ENCODE data around the gene SLC1A7.

Gene SLC1A7

DNA sequence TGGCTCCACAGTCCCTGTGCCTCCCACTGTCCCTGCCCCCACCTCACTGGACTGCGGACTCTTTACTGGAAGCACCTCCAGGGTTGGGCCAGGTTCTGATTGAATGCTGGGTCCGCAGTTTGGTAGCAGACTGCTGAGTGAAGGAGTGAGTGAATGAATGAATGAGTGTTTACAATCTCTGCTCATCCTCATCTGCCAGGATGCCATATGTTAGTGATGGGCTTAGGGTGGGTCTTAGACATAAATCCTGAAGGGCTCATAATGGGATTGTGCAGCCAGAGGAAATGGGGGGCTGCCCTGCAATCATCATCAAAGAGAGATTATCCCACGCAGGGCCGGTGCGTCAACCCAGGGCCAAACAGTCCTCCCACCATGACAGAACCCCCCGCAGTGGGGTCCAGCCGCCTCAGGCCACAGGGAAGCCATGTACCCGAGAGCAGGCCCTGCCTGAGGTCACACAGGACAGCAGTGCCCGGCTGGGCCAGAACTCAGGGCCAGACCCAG is 26.1 kb downstream of the SLC1A7 start:
- DNase-seq (ENCODE audit: extremely low read depth in 1 of 2, low read depth in 1 of 2): no peak

- no peak for DNase-seq (ENCODE audit: extremely low read depth in 1 of 2, low read depth in 1 of 2)
These were observed 26.8 kb downstream of the SLC1A7 start for GRCh38 chr1:53115403-53116306.

GRCh38 chr1:53114581-53115400 is 27.6 kb downstream of the SLC1A7 start:
- DNase-seq (ENCODE audit: extremely low read depth in 1 of 2, low read depth in 1 of 2): no peak

- no peak for DNase-seq (ENCODE audit: extremely low read depth in 1 of 2, low read depth in 1 of 2)
These were observed 28.3 kb downstream of the SLC1A7 start for GRCh38 chr1:53114090-53114489.

- DNase-seq (ENCODE audit: extremely low read depth in 1 of 2, low read depth in 1 of 2): no peak
These were observed 29.6 kb downstream of the SLC1A7 start for GRCh38 chr1:53112861-53113260.

DNA sequence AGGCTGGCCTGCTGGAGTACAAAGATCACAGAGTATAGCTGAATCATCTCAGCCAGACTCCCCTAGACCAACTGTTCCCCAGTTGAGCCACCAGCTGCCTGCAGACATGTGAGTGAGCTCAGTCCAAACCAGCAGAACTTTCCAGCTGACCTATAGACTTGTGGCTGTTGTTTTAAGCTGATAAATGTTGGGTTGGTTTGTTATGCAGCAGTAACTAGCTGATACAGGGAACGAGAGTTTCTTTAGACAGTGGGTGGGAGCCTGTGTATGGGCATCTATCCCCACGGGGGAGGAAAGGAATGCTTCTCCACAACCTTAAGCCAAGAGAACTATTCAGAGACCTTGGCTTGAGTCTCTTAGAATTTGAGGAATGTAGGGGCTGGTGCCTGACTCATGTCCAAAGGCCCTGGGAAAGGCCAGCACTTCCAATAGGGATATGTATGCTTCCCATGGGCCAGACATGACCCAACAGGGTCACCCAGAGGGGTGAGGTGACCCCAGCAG is 30.1 kb downstream of the SLC1A7 start:
- DNase-seq (ENCODE audit: extremely low read depth in 1 of 2, low read depth in 1 of 2): no peak

DNA sequence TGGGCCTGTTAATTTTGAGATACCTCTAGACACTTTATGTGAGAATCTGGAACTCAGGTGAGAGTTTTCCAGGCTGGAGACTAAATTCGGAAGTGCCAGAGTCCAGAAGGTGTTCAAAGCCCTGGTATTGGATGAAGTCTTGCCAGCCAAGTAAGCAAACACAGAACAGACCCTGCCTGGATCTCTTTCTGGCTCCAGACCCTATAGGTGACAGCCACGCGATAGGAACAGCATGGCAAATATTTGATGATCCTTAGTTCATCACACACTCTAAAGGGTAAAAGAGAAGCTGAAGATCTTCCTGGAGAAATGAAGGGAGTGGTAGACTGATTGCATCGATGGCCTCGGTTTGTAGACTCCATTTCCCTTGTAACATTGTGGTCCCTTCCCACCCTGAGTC is 30.7 kb downstream of the SLC1A7 start:
- no peak for DNase-seq (ENCODE audit: extremely low read depth in 1 of 2, low read depth in 1 of 2)

DNA sequence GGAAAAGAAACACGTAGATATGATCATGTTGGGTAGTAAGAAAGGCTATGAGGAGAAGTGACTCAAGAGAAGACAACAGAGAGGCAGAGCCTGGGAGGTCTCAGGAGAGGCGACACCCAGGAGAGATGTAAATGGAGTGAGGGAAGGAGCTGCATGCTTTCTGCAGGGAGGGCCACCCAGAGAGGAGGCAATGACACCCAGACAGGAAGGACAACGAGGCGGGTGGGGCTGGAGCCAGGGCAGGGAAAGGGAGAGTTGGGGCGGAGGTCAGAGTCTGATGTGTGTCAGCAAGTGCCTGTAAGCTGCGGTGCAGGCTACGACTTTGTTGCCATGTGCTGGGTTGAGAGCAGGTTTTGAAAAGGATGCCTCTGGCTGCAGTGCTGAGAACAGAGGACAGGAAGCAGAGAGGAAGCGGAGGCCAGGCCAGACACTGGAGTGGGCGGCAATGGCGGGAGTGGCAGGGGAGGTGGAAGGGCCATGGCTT is 31.3 kb downstream of the SLC1A7 start:
- DNase-seq (ENCODE audit: extremely low read depth in 1 of 2, low read depth in 1 of 2): no peak

GRCh38 chr1:53110370-53111072 is 31.9 kb downstream of the SLC1A7 start:
- no peak for DNase-seq (ENCODE audit: extremely low read depth in 1 of 2, low read depth in 1 of 2)

- DNase-seq (ENCODE audit: extremely low read depth in 1 of 2, low read depth in 1 of 2): no peak
These were observed 33.5 kb downstream of the SLC1A7 start for GRCh38 chr1:53108646-53109580.

- no peak for DNase-seq (ENCODE audit: extremely low read depth in 1 of 2, low read depth in 1 of 2)
These were observed 34.7 kb downstream of the SLC1A7 start for GRCh38 chr1:53107570-53108322.

DNA sequence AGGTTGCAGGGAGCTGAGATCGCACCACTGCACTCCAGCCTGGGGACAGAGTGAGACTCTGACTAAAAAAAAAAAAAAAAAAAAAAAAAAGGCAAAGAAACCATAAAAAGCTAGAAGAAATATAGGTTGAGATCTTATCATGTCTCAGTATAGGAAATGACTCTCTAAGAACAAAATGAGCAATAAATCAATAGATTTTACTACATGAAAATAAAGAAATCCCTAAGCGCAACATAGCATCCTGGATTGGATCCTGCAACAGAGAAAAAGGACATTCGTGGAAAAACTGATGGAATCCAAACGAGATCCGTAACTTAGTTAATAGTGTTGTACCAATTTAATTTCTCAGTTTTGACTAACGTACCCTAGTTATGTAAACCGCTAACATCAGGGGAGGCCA is 35.3 kb downstream of the SLC1A7 start:
- DNase-seq (ENCODE audit: extremely low read depth in 1 of 2, low read depth in 1 of 2): no peak

DNA sequence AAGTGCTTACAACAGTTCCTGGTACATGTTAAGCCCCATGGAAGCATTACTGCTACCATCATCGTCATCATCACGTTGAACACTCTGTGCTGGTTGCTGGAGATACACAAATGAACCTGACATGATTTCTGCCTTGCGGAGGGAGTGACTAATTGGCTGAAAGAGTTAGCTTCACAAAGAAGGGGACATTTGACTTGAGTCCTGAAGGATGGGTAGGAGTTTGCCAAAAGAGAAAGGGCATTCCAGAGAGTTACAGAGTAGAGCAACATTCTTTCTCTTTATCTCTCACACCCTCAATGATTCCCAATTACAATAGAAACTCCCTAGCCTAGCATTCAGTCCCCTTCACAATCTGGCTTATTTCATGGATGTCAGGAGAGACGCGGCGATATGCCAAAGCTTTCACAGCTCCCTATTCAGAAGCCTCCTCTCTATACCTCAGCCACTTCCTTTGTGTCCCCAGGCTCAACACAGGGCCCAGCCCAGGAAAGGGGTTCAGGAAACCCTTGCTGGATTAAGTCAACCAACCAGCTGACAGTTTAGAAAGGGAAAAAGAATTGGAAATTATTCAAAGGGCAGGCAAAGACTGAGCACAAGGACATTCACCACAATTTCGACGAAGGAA is 38.0 kb downstream of the SLC1A7 start:
- DNase-seq (ENCODE audit: extremely low read depth in 1 of 2, low read depth in 1 of 2): no peak

- DNase-seq (ENCODE audit: extremely low read depth in 1 of 2, low read depth in 1 of 2): no peak
These were observed 47.9 kb downstream of the SLC1A7 start for GRCh38 chr1:53094533-53094919.

- DNase-seq (ENCODE audit: extremely low read depth in 1 of 2, low read depth in 1 of 2): no peak
These were observed 48.5 kb downstream of the SLC1A7 start for GRCh38 chr1:53093778-53094532.

GRCh38 chr1:53093451-53093754 is 49.0 kb downstream of the SLC1A7 start:
- no peak for DNase-seq (ENCODE audit: extremely low read depth in 1 of 2, low read depth in 1 of 2)

GRCh38 chr1:53092659-53093450 is 49.6 kb downstream of the SLC1A7 start:
- no peak for DNase-seq (ENCODE audit: extremely low read depth in 1 of 2, low read depth in 1 of 2)

Data from activated CD8-positive, alpha-beta memory T cell treated with anti-CD3 and anti-CD28 coated beads for 1 hour (primary cell).